ENCODE data around the gene WDFY2. TPM values are rescaled to one million over a fixed set of nuclear protein-coding genes. Genes with fewer than 3 reads are reported as not detected.

The WDFY2 gene
- total and polyA plus RNA-seq, 2 of the 13 experiments (the other 11 are each of a cell fraction or from before 2014, with no cell fraction given), result 22.6 to 27.0 TPM

GRCh38 chr13:51636349-51636890 lies 52.2 kb downstream of the WDFY2 start (continued):
- TF ChIP-seq SNAPC4 (CRISPR knock-in tag; IDR thresholded peaks at IDR 0.05) (no peak), RFX5 (IDR thresholded peaks at IDR 0.05; ENCODE audit: low read depth, low read length) (no peak), RFXANK (CRISPR knock-in tag; IDR thresholded peaks at IDR 0.05) (0 out of 2 replicates have a peak, but pooled peaks have one; percentile 40), PRDM10 (CRISPR knock-in tag; IDR thresholded peaks at IDR 0.05; ENCODE audit: low read depth) (0 out of 2 replicates have a peak, but pooled peaks have one; percentile 8), ZFY (CRISPR knock-in tag; IDR thresholded peaks at IDR 0.05) (0 out of 2 replicates have a peak, but pooled peaks have one; percentile 45), NFE2L2 (IDR thresholded peaks at IDR 0.05; ENCODE audit: low read length) (no peak), NR2C2 (CRISPR knock-in tag; IDR thresholded peaks at IDR 0.05; ENCODE audit: borderline replicate concordance) (peak; percentile 77), ZNF816 (CRISPR knock-in tag; IDR thresholded peaks at IDR 0.05; ENCODE audit: borderline replicate concordance) (no peak)
- TF ChIP-seq, protein P1, sequence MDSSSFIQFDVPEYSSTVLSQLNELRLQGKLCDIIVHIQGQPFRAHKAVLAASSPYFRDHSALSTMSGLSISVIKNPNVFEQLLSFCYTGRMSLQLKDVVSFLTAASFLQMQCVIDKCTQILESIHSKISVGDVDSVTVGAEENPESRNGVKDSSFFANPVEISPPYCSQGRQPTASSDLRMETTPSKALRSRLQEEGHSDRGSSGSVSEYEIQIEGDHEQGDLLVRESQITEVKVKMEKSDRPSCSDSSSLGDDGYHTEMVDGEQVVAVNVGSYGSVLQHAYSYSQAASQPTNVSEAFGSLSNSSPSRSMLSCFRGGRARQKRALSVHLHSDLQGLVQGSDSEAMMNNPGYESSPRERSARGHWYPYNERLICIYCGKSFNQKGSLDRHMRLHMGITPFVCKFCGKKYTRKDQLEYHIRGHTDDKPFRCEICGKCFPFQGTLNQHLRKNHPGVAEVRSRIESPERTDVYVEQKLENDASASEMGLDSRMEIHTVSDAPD (CRISPR knock-in tag; IDR thresholded peaks at IDR 0.05), result peak; percentile 50; the same call in 1 of the 2 replicates

Measured in HepG2 (cell line).